NT2/D1 (cell line): ENCODE results near the gene PSMC5.
"Not testable (repeated sequence)": the region's sequence is repeated elsewhere in the genome, so short reads cannot be mapped to it uniquely, and the experiment has no call there.

Experiments
- SUZ12 ChIP-seq: IDR thresholded peaks from 2 replicates; pipeline ENCODE4 v1.6.1; 2011; ENCODE audit not compliant: insufficient read length, insufficient read depth; ENCODE audit errors: extremely low read depth
- YY1 ChIP-seq: IDR thresholded peaks from 2 replicates; pipeline ENCODE4 v1.6.1; 2011; ENCODE audit not compliant: insufficient read length, insufficient read depth
- ZNF274 ChIP-seq: IDR thresholded peaks from 2 replicates; pipeline ENCODE4 v1.6.1; 2011; ENCODE audit warnings: mild to moderate bottlenecking, low read depth, low read length

- not testable (repeated sequence) for TF ChIP-seq SUZ12, YY1, ZNF274
Observed at GRCh38 chr17:63871646-63872365, 44.6 kb downstream of the PSMC5 start.
